B cell (primary cell): ENCODE data around the gene AHRR. TPM values are rescaled to one million over a fixed set of nuclear protein-coding genes. Genes with fewer than 3 reads are reported as not detected.

ENCODE experiments used
- ATAC-seq: fragments of 200-7000 bp; cut with Tn5 transposase; one replicate; pipeline ENCODE4 v1.10.0; 2021; ENCODE audit warnings: low read depth, mild to moderate bottlenecking, moderate number of reproducible peaks, moderate library complexity
- CTCF ChIA-PET: fragments of 350-600 bp; sonication (Branson Sonifier 250); formaldehyde crosslinking; loops from one replicate; lab custom pipeline; 2021; ENCODE audit warnings: antibody characterized with exemption, inconsistent platforms; lab: Charles Lee
- POLR2A ChIA-PET: fragments of 350-600 bp; sonication (Branson Sonifier 250); formaldehyde crosslinking; loops from one replicate; lab custom pipeline; 2021; ENCODE audit warnings: antibody characterized with exemption; lab: Charles Lee
- DNase-seq: peaks from one replicate; pipeline ENCODE4 v3.0.0; 2013
- H2AFZ ChIP-seq: 2 replicates; pipeline ENCODE4 v1.6.1; 2012; ENCODE audit warnings: mild to moderate bottlenecking, low read depth, low read length; ENCODE audit not compliant: insufficient read depth, poor library complexity, severe bottlenecking
- H3K27ac ChIP-seq, 2 donors: 1 replicate in 1 of 2; 2 replicates in 1 of 2; pipeline ENCODE4 v1.5.1; 2012 to 2013; ENCODE audit warnings: low read length in 2 of 2, mild to moderate bottlenecking in 2 of 2, moderate library complexity in 1 of 2
- H3K27me3 ChIP-seq, 4 experiments: fragments of 200-600 bp in 1 of 4; sonication (generic) in 1 of 4; replicated peaks in 1 of 4; 1 replicate in 2 of 4; 2 replicates in 2 of 4; pipeline versions ENCODE4 v1.6.1 to v1.7.0; 2013 to 2016; ENCODE audit warnings: low read length in 3 of 4, mild to moderate bottlenecking in 2 of 4, mixed read lengths in 1 of 4, moderate library complexity in 1 of 4; ENCODE audit not compliant: insufficient read depth in 4 of 4, control insufficient read depth in 3 of 4; ENCODE audit errors: control extremely low read depth in 1 of 4
- H3K36me3 ChIP-seq, 2 experiments: replicated peaks in 1 of 2; 1 replicate in 1 of 2; 2 replicates in 1 of 2; pipeline versions ENCODE4 v1.6.1 to v1.7.1; 2013; ENCODE audit warnings: low read length in 1 of 2; ENCODE audit not compliant: insufficient read depth in 2 of 2, control insufficient read depth in 1 of 2; ENCODE audit errors: control extremely low read depth in 1 of 2, extremely low read depth in 1 of 2
- H3K4me1 ChIP-seq, 2 donors: fragments of 200-600 bp in 1 of 2; sonication (generic) in 1 of 2; 1 replicate in 1 of 2; 2 replicates in 1 of 2; pipeline versions ENCODE4 v1.5.1 to v1.6.1; 2013 to 2017; ENCODE audit warnings: low read length in 2 of 2; ENCODE audit not compliant: control insufficient read depth in 2 of 2, insufficient read depth in 2 of 2
- H3K4me2 ChIP-seq: replicated peaks from 2 replicates; pipeline ENCODE3; 2012; ENCODE audit warnings: mild to moderate bottlenecking, low read depth, low read length; ENCODE audit not compliant: poor library complexity, severe bottlenecking
- H3K4me3 ChIP-seq, 5 experiments: fragments of 200-600 bp in 1 of 5; sonication (generic) in 1 of 5; 1 replicate in 3 of 5; 2 replicates in 2 of 5; pipeline versions ENCODE4 v1.5.1 to v1.7.0; 2011 to 2016; ENCODE audit warnings: low read length in 4 of 5, mild to moderate bottlenecking in 4 of 5, low read depth in 2 of 5, control low read depth in 1 of 5, moderate library complexity in 1 of 5; ENCODE audit not compliant: insufficient read depth in 1 of 5; ENCODE audit errors: control extremely low read depth in 1 of 5, extremely low read depth in 1 of 5
- H3K79me2 ChIP-seq: fragments of 200-600 bp; sonication (generic); one replicate; pipeline ENCODE4 v1.6.0; 2016; ENCODE audit warnings: low read length; ENCODE audit not compliant: control insufficient read depth, insufficient read depth
- H3K9ac ChIP-seq: fragments of 200-600 bp; sonication (generic); 2 replicates; pipeline ENCODE4 v1.6.1; 2017; ENCODE audit warnings: mild to moderate bottlenecking, low read length, moderate library complexity
- H3K9me3 ChIP-seq, 3 donors: one replicate each; pipeline versions ENCODE4 v1.6.1 to v1.7.1; 2013; ENCODE audit warnings: low read length in 2 of 3; ENCODE audit not compliant: control insufficient read depth in 2 of 3, insufficient read depth in 1 of 3; ENCODE audit errors: control extremely low read depth in 1 of 3
- H4K20me1 ChIP-seq: 2 replicates; pipeline ENCODE4 v1.6.0; 2012; ENCODE audit warnings: mild to moderate bottlenecking, low read length; ENCODE audit not compliant: insufficient read depth, control insufficient read depth, poor library complexity, severe bottlenecking
- H3K27ac Mint-ChIP-seq: one replicate; pipeline ENCODE4 v1.8.0; 2021; ENCODE audit warnings: mixed read lengths
- H3K27me3 Mint-ChIP-seq: one replicate; pipeline ENCODE4 v1.8.0; 2021; ENCODE audit warnings: mixed read lengths
- H3K4me1 Mint-ChIP-seq: one replicate; pipeline ENCODE4 v1.8.0; 2021; ENCODE audit warnings: mixed read lengths
- H3K4me3 Mint-ChIP-seq: one replicate; pipeline ENCODE4 v1.8.0; 2021; ENCODE audit warnings: mixed read lengths
- H3K9me3 Mint-ChIP-seq: one replicate; pipeline ENCODE4 v1.8.0; 2022; ENCODE audit warnings: mixed read lengths; ENCODE audit not compliant: insufficient read depth
- EZH2 ChIP-seq: IDR thresholded peaks from 2 replicates; pipeline ENCODE4 v1.6.1; 2012; ENCODE audit warnings: borderline replicate concordance, low read depth, mild to moderate bottlenecking, moderate library complexity, low read length; ENCODE audit not compliant: insufficient read depth, poor library complexity, severe bottlenecking
- WGBS: methylation state at CpG from one replicate; pipeline ENCODE4 v1.1.5; 2013; ENCODE audit warnings: missing lambda C conversion rate; ENCODE audit not compliant: insufficient coverage; 5-methylcytosine and 5-hydroxymethylcytosine counted together
- intact Hi-C: fragments of 100-400 bp; cut with micrococcal nuclease; formaldehyde crosslinking; loops from one replicate; pipeline ENCODE4 v1.10.0; 2022
- polyA plus RNA-seq: library from polyadenylated mRNA; depleted of rRNA; stranded (reverse); fragments of >200 nt; gene quantifications from 2 replicates; pipeline ENCODE4 v1.2.3, GENCODE V29; 2012
- total RNA-seq, 2 donors: library from RNA; stranded (reverse); fragments of 120-200 nt in 1 of 2; gene quantifications; 1 replicate in 1 of 2; 2 replicates in 1 of 2; pipeline versions ENCODE4 v1.2.3 to v1.2.4, GENCODE V29; 2013 to 2022
- TF ChIP-seq, protein P1 (sequence below): fragments of 200-600 bp; IDR thresholded peaks from one replicate; pipeline ENCODE4 v1.8.0; 2022; ENCODE audit warnings: antibody characterized with exemption, mild to moderate bottlenecking

AHRR gene
- total and polyA plus RNA-seq, 2 donors (not counting 1 experiment from before 2014, with no cell fraction given) = 0.13 to 1.7 TPM

DNA sequence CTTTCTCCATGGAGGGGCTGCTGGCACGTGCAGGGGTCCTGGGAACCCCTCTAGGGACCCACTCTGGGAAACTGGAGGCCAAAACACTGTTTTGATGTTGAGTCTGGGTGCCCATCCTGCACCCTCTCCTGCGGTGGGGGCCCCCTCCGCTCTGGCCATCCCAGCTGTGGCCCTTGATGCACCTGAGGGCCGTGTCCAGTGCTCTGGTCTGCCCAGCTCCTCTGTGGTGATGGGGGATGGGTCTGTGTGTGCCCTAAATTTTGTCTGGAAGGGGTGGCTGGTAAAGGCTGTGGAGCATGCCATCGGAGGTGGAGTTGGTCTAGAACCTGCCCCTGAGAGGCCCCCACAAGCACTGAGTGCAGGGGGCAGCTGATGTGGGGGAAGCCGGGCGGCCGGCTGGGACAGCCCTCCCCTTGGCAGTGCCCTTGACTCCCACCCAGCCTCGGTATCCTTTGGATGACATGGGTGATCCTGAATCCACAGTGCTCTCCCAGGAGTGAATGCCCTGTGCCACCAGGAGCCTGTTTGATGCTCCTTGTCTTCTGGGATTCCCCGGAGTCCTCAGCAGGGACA, 26.3 kb downstream of the AHRR start:
- CTCF ChIA-PET = no interaction called here
- POLR2A ChIA-PET = interaction anchor here (0.6 kb wide), 1 partner anchor 55 kb away, joined by 4 read pairs; no protein-coding TSS in a partner anchor
- no peaks in the 10 kb centered on the region for H3K36me3 ChIP-seq
- peaks cover 0 to 3% of the 10 kb centered on the region in 2 donors for H3K4me1 ChIP-seq
- H3K27ac ChIP-seq = no peak overlapping the region
- no peak overlapping the region for H3K4me2 ChIP-seq
- Mint-ChIP-seq H3K27ac (no peak overlapping the region), H3K4me1 (peaks cover 11% of the 10 kb centered on the region), H3K4me3 (no peak overlapping the region), H3K27me3 (peaks cover 47% of the 10 kb centered on the region), H3K9me3 (no peaks in the 10 kb centered on the region)
- H3K79me2 ChIP-seq = no peaks in the 10 kb centered on the region
- DNase-seq (no peak), ATAC-seq (no peak)
- no peaks in the 10 kb centered on the region for H4K20me1 ChIP-seq
- H3K9ac ChIP-seq = no peak overlapping the region
- TF ChIP-seq, protein P1, sequence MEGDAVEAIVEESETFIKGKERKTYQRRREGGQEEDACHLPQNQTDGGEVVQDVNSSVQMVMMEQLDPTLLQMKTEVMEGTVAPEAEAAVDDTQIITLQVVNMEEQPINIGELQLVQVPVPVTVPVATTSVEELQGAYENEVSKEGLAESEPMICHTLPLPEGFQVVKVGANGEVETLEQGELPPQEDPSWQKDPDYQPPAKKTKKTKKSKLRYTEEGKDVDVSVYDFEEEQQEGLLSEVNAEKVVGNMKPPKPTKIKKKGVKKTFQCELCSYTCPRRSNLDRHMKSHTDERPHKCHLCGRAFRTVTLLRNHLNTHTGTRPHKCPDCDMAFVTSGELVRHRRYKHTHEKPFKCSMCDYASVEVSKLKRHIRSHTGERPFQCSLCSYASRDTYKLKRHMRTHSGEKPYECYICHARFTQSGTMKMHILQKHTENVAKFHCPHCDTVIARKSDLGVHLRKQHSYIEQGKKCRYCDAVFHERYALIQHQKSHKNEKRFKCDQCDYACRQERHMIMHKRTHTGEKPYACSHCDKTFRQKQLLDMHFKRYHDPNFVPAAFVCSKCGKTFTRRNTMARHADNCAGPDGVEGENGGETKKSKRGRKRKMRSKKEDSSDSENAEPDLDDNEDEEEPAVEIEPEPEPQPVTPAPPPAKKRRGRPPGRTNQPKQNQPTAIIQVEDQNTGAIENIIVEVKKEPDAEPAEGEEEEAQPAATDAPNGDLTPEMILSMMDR = no peak
- no peak for TF ChIP-seq EZH2
- H3K9me3 ChIP-seq = peaks cover 0 to 11% (median 1%) of the 10 kb centered on the region in 3 donors
- H3K27me3 ChIP-seq = peaks cover 0 to 38% (median 17%) of the 10 kb centered on the region in 4 experiments
- intact Hi-C loops = no loop called here
- H3K4me3 ChIP-seq = no peak overlapping the region
- no peak overlapping the region for H2AFZ ChIP-seq
- WGBS = 94% methylated on average over 9 of the region's 10 CpGs

DNA sequence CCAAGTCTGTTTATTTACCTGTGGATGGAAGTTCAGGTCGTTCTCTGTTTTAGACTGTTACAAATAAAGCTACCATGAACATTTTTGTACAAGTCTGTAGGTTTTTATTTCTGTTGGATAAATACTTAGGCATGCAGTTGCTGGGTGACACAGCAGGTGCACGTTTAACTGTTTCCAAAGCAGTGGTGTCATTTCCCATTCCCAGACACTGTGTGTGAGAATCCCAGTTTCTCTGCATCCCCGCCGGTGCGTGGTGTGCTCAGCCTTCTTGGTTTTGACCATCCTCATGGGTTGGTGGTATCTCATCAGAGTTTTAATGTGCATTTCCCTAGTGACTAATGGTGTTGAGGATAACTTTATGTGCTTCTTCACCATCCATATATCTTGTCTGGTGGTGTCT, 27.2 kb downstream of the AHRR start:
- intact Hi-C loops = no loop called here
- ChIA-PET CTCF (interaction anchor here (1.0 kb wide), 1 partner anchor 28 kb away, joined by 3 read pairs; no protein-coding TSS in a partner anchor), POLR2A (interaction anchor here (0.6 kb wide), 1 partner anchor 54 kb away, joined by 4 read pairs; no protein-coding TSS in a partner anchor)
- no peaks in the 10 kb centered on the region for H3K36me3 ChIP-seq
- peaks cover 0 to 4% (median 0%) of the 10 kb centered on the region in 3 donors for H3K9me3 ChIP-seq
- WGBS = 60% methylated on average over 1 of the region's 5 CpGs
- H3K4me1 ChIP-seq = peaks cover 0 to 3% of the 10 kb centered on the region in 2 donors
- no peak for DNase-seq
- peaks cover 10% of the 10 kb centered on the region for H3K4me1 Mint-ChIP-seq
- no peak for ATAC-seq
- H3K27ac Mint-ChIP-seq = no peak overlapping the region
- H3K4me3 ChIP-seq = no peak overlapping the region
- no peak for TF ChIP-seq EZH2
- TF ChIP-seq, protein P1 = no peak
- no peaks in the 10 kb centered on the region for H3K79me2 ChIP-seq
- no peak overlapping the region for H3K4me2 ChIP-seq
- H2AFZ ChIP-seq = no peak overlapping the region
- peaks cover 43% of the 10 kb centered on the region for H3K27me3 Mint-ChIP-seq
- no peak overlapping the region for H3K9ac ChIP-seq
- H3K4me3 Mint-ChIP-seq = no peak overlapping the region
- no peaks in the 10 kb centered on the region for H4K20me1 ChIP-seq
- H3K27me3 ChIP-seq = peaks cover 0 to 30% (median 14%) of the 10 kb centered on the region in 4 experiments
- H3K27ac ChIP-seq = no peak overlapping the region
- H3K9me3 Mint-ChIP-seq = no peaks in the 10 kb centered on the region
